H9 (cell line): ENCODE results near the gene TTC28. TPM values are rescaled to one million over a fixed set of nuclear protein-coding genes. Genes with fewer than 3 reads are reported as not detected.

Experiments
- DNase-seq: peaks from one replicate; pipeline ENCODE4 v3.0.0-alpha.2; 2017
- H2AFZ ChIP-seq: one replicate; pipeline ENCODE4 v1.6.1; 2013; ENCODE audit warnings: mild to moderate bottlenecking, low read length, control low read depth, moderate library complexity
- H2AK5ac ChIP-seq: 2 replicates; pipeline ENCODE4 v1.6.1; 2013; ENCODE audit warnings: low read length, control low read depth, mixed read lengths; ENCODE audit not compliant: insufficient read length
- H2BK120ac ChIP-seq: one replicate; pipeline ENCODE4 v1.6.1; 2013; ENCODE audit warnings: low read depth, mild to moderate bottlenecking, low read length, control low read depth, inconsistent platforms; ENCODE audit not compliant: poor library complexity, severe bottlenecking
- H2BK12ac ChIP-seq: 2 replicates; pipeline ENCODE4 v1.6.1; 2013; ENCODE audit warnings: low read length, control low read depth, mixed read lengths, low read depth; ENCODE audit not compliant: insufficient read length
- H2BK15ac ChIP-seq: 2 replicates; pipeline ENCODE4 v1.6.1; 2013; ENCODE audit warnings: low read depth, low read length, control low read depth
- H2BK20ac ChIP-seq: one replicate; pipeline ENCODE4 v1.6.1; 2013; ENCODE audit warnings: low read depth, mild to moderate bottlenecking, low read length, control low read depth, inconsistent platforms; ENCODE audit not compliant: poor library complexity, severe bottlenecking
- H2BK5ac ChIP-seq: 2 replicates; pipeline ENCODE4 v1.6.1; 2013; ENCODE audit warnings: low read length, control low read depth, mixed read lengths; ENCODE audit not compliant: insufficient read length
- H3K14ac ChIP-seq: 2 replicates; pipeline ENCODE4 v1.6.1; 2013; ENCODE audit warnings: low read length, control low read depth; ENCODE audit not compliant: insufficient read depth
- H3K18ac ChIP-seq: 2 replicates; pipeline ENCODE4 v1.6.1; 2013; ENCODE audit warnings: low read depth, mild to moderate bottlenecking, mixed read lengths, low read length, control low read depth; ENCODE audit not compliant: insufficient read length
- H3K23ac ChIP-seq: 2 replicates; pipeline ENCODE4 v1.6.1; 2013; ENCODE audit warnings: low read length, control low read depth, mixed read lengths, low read depth; ENCODE audit not compliant: insufficient read length
- H3K23me2 ChIP-seq: 2 replicates; pipeline ENCODE4 v1.6.1; 2013; ENCODE audit warnings: low read depth, mild to moderate bottlenecking, mixed read lengths, low read length, control low read depth; ENCODE audit not compliant: insufficient read length, poor library complexity, severe bottlenecking
- H3K27ac ChIP-seq: 2 replicates; pipeline ENCODE4 v1.5.1; 2013; ENCODE audit warnings: low read length, control low read depth, mixed read lengths, low read depth; ENCODE audit not compliant: insufficient read length
- H3K27me3 ChIP-seq: 2 replicates; pipeline ENCODE4 v1.6.1; 2013; ENCODE audit warnings: low read length, control low read depth, inconsistent platforms; ENCODE audit not compliant: insufficient read depth
- H3K4ac ChIP-seq: 2 replicates; pipeline ENCODE4 v1.6.1; 2013; ENCODE audit warnings: low read depth, mild to moderate bottlenecking, control low read depth, inconsistent platforms, low read length, moderate library complexity
- H3K4me1 ChIP-seq: 2 replicates; pipeline ENCODE4 v1.6.1; 2013; ENCODE audit warnings: low read length, control low read depth, inconsistent platforms; ENCODE audit not compliant: insufficient read depth
- H3K4me2 ChIP-seq: 2 replicates; pipeline ENCODE4 v1.6.1; 2013; ENCODE audit warnings: low read length, control low read depth, mixed read lengths; ENCODE audit not compliant: insufficient read length, insufficient read depth
- H3K56ac ChIP-seq: 2 replicates; pipeline ENCODE4 v1.6.1; 2013; ENCODE audit warnings: low read depth, mild to moderate bottlenecking, mixed read lengths, low read length, control low read depth; ENCODE audit not compliant: insufficient read length
- H3K79me1 ChIP-seq: 2 replicates; pipeline ENCODE4 v1.6.1; 2013; ENCODE audit warnings: low read depth, mild to moderate bottlenecking, moderate library complexity, low read length, control low read depth, inconsistent platforms; ENCODE audit not compliant: insufficient read depth, poor library complexity, severe bottlenecking
- H3K79me2 ChIP-seq: 2 replicates; pipeline ENCODE4 v1.6.1; 2013; ENCODE audit warnings: low read length, control low read depth, inconsistent platforms; ENCODE audit not compliant: insufficient read depth
- H3K9ac ChIP-seq: 2 replicates; pipeline ENCODE4 v1.6.1; 2013; ENCODE audit warnings: low read length, control low read depth, mixed read lengths; ENCODE audit not compliant: insufficient read length; ENCODE audit errors: extremely low read depth
- H3K9me3 ChIP-seq: one replicate; pipeline ENCODE4 v1.6.1; 2013; ENCODE audit warnings: low read depth, low read length, inconsistent platforms; ENCODE audit not compliant: control insufficient read depth
- H3T11ph ChIP-seq: one replicate; pipeline ENCODE4 v1.6.1; 2013; ENCODE audit warnings: mild to moderate bottlenecking, low read length, control low read depth, inconsistent platforms
- H4K20me1 ChIP-seq: one replicate; pipeline ENCODE4 v1.6.1; 2013; ENCODE audit not compliant: control insufficient read depth, insufficient read length, insufficient read depth
- H4K5ac ChIP-seq: 2 replicates; pipeline ENCODE4 v1.6.1; 2013; ENCODE audit warnings: low read depth, mild to moderate bottlenecking, mixed read lengths, low read length, control low read depth; ENCODE audit not compliant: insufficient read length
- H4K8ac ChIP-seq: replicated peaks from 2 replicates; pipeline ENCODE4 v1.6.1; 2013; ENCODE audit warnings: low read length, control low read depth, mixed read lengths, low read depth; ENCODE audit not compliant: insufficient read length
- H4K91ac ChIP-seq: 2 replicates; pipeline ENCODE4 v1.6.1; 2013; ENCODE audit warnings: low read depth, mild to moderate bottlenecking, moderate library complexity, mixed read lengths, low read length, control low read depth; ENCODE audit not compliant: insufficient read length
- H3K27ac Mint-ChIP-seq, 3 experiments: 2 replicates in 2 of 3; 3 replicates in 1 of 3; pipeline ENCODE4 v1.8.0; 2020 to 2021; ENCODE audit warnings: mixed read lengths in 3 of 3, mild to moderate bottlenecking in 1 of 3, moderate library complexity in 1 of 3
- H3K27me3 Mint-ChIP-seq: 2 replicates; pipeline ENCODE4 v1.8.0; 2021; ENCODE audit warnings: low read depth, mild to moderate bottlenecking, moderate library complexity, mixed read lengths
- H3K36me3 Mint-ChIP-seq, 3 experiments: 2 replicates in 2 of 3; 3 replicates in 1 of 3; pipeline ENCODE4 v1.8.0; 2020 to 2021; ENCODE audit warnings: low read depth in 3 of 3, mixed read lengths in 3 of 3; ENCODE audit not compliant: insufficient read depth in 1 of 3
- H3K4me1 Mint-ChIP-seq, 2 experiments: 2 replicates each; pipeline ENCODE4 v1.8.0; 2020; ENCODE audit warnings: mixed read lengths in 2 of 2
- H3K4me3 Mint-ChIP-seq, 2 experiments: 2 replicates in 1 of 2; 3 replicates in 1 of 2; pipeline ENCODE4 v1.8.0; 2020 to 2021; ENCODE audit warnings: mild to moderate bottlenecking in 2 of 2, mixed read lengths in 2 of 2, moderate library complexity in 1 of 2
- H3K9me3 Mint-ChIP-seq, 2 experiments: 2 replicates in 1 of 2; 3 replicates in 1 of 2; pipeline ENCODE4 v1.8.0; 2020; ENCODE audit warnings: mild to moderate bottlenecking in 2 of 2, mixed read lengths in 2 of 2, moderate library complexity in 1 of 2
- CTCF ChIP-seq: fragments of 200-600 bp; sonication (generic); conservative IDR thresholded peaks from 3 replicates; pipeline ENCODE4 v1.8.0; 2021; ENCODE audit warnings: antibody characterized with exemption, mild to moderate bottlenecking
- WGBS: extraction: QIAGEN DNeasy Blood & Tissue Kit; methylation state at CpG from one replicate; pipeline ENCODE4 v1.1.7; 2013; ENCODE audit warnings: missing lambda C conversion rate, low lambda C conversion rate, mixed read lengths; ENCODE audit not compliant: insufficient read length; ENCODE audit errors: extremely low coverage; 5-methylcytosine and 5-hydroxymethylcytosine counted together
- total RNA-seq: library from RNA; stranded (reverse); gene quantifications from 2 replicates; pipeline ENCODE4 v1.2.1, GENCODE V29; 2021

Gene TTC28
- total RNA-seq, 1 experiment from 2014 or later = 13.6 TPM

DNA sequence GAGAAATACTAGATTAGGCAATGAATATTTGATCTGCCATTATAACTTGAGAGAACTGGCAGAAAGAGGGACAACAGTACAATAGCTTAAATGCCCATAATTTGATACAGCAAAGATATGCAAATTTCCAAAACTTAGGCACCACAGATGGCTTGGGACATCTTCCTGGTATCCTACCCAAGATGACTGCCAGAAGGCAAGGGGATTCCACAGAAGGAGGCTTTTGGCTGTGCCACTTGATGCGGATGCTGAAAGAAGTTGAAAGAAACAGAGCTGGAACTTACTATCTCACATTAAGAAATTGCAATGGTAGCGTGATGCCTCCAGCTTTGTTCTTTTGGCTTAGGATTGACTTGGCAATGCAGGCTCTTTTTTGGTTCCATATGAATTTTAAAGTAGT is 216.7 kb downstream of the TTC28 start:
- no peaks in the 10 kb centered on the region for H3K9me3 Mint-ChIP-seq

More for the DNA sequence above, 216.7 kb downstream of the TTC28 start:
- H3K4me1 Mint-ChIP-seq = peaks cover 2 to 6% of the 10 kb centered on the region in 2 experiments
- Histone ChIP-seq H3K23ac (no peak overlapping the region), H4K20me1 (no peaks in the 10 kb centered on the region), H2BK5ac (no peak overlapping the region), H3K79me1 (no peaks in the 10 kb centered on the region), H3K14ac (no peak overlapping the region), H3K79me2 (no peaks in the 10 kb centered on the region), H4K5ac (no peak overlapping the region), H2BK20ac (no peak overlapping the region), H3K4ac (no peak overlapping the region), H2AK5ac (no peak overlapping the region), H3K23me2 (no peaks in the 10 kb centered on the region), H2BK15ac (no peak overlapping the region), H3K9me3 (no peaks in the 10 kb centered on the region), H3K9ac (no peak overlapping the region), H3K56ac (no peak overlapping the region), H3K27me3 (no peaks in the 10 kb centered on the region), H4K91ac (no peak overlapping the region), H2BK120ac (no peak overlapping the region), H3K18ac (no peak overlapping the region), H2AFZ (no peak overlapping the region), H3K4me2 (no peak overlapping the region), H3T11ph (no peak overlapping the region), H2BK12ac (no peak overlapping the region), H4K8ac (no peak overlapping the region), H3K27ac (no peak overlapping the region), H3K4me1 (no peaks in the 10 kb centered on the region)
- H3K36me3 Mint-ChIP-seq = no peaks in the 10 kb centered on the region
- H3K4me3 Mint-ChIP-seq = no peak overlapping the region
- no peaks in the 10 kb centered on the region for H3K27me3 Mint-ChIP-seq
- no peak overlapping the region for H3K27ac Mint-ChIP-seq
- no peak for TF ChIP-seq CTCF
- WGBS = no CpG with 5 or more reads among the region's 2 CpGs
- DNase-seq = no peak
